GM23338 (cell line): ENCODE data around the gene SOS1. TPM values are rescaled to one million over a fixed set of nuclear protein-coding genes. Genes with fewer than 3 reads are reported as not detected.

Source experiments
- ATAC-seq: fragments of 200-7000 bp; cut with Tn5 transposase; 3 replicates; pipeline ENCODE4 v1.9.1; 2020
- DNase-seq: peaks from one replicate; pipeline ENCODE4 v3.0.0-alpha.2; 2015; ENCODE audit warnings: low spot score
- H2AFZ ChIP-seq: fragments of 200-600 bp; sonication (generic); 2 replicates; pipeline ENCODE4 v1.8.0; 2016; ENCODE audit warnings: antibody characterized with exemption, mild to moderate bottlenecking, moderate library complexity
- H3F3A ChIP-seq: fragments of 200-600 bp; sonication (generic); replicated peaks from 2 replicates; pipeline ENCODE4 v1.8.0; 2017; ENCODE audit warnings: antibody characterized with exemption, mixed run types, low read depth
- H3K27ac ChIP-seq: fragments of 200-600 bp; sonication (generic); 2 replicates; pipeline ENCODE4 v1.6.1; 2016; ENCODE audit warnings: low read depth
- H3K27me3 ChIP-seq: fragments of 200-600 bp; sonication (generic); 2 replicates; pipeline ENCODE4 v1.8.0; 2016; ENCODE audit warnings: mild to moderate bottlenecking, mixed run types, moderate library complexity; ENCODE audit not compliant: insufficient read depth
- H3K36me3 ChIP-seq: fragments of 200-600 bp; sonication (generic); 2 replicates; pipeline ENCODE4 v1.8.0; 2016; ENCODE audit warnings: mild to moderate bottlenecking; ENCODE audit not compliant: insufficient read depth
- H3K4me1 ChIP-seq: fragments of 200-600 bp; sonication (generic); 2 replicates; pipeline ENCODE4 v1.8.0; 2016; ENCODE audit warnings: mild to moderate bottlenecking, moderate library complexity; ENCODE audit not compliant: insufficient read depth
- H3K4me2 ChIP-seq: fragments of 200-600 bp; sonication (generic); 2 replicates; pipeline ENCODE4 v1.7.1; 2017; ENCODE audit warnings: mixed run types
- H3K4me3 ChIP-seq: fragments of 200-600 bp; sonication (generic); 2 replicates; pipeline ENCODE4 v1.6.1; 2016; ENCODE audit warnings: mixed run types
- H3K79me2 ChIP-seq: fragments of 200-600 bp; sonication (generic); replicated peaks from 2 replicates; pipeline ENCODE4 v1.8.0; 2017; ENCODE audit warnings: mild to moderate bottlenecking; ENCODE audit not compliant: insufficient read depth
- H3K9me2 ChIP-seq: fragments of 200-600 bp; sonication (generic); 2 replicates; pipeline ENCODE4 v1.8.0; 2017; ENCODE audit not compliant: insufficient read depth
- H4K20me1 ChIP-seq: fragments of 200-600 bp; sonication (generic); replicated peaks from 2 replicates; pipeline ENCODE4 v1.8.0; 2017; ENCODE audit warnings: mild to moderate bottlenecking; ENCODE audit not compliant: insufficient read depth
- H3K27ac Mint-ChIP-seq: 2 replicates; pipeline ENCODE4 v1.8.0; 2020; ENCODE audit warnings: inconsistent platforms, mild to moderate bottlenecking, moderate library complexity, mixed read lengths
- H3K27me3 Mint-ChIP-seq: 3 replicates; pipeline ENCODE4 v1.8.0; 2022; ENCODE audit warnings: low read depth, mild to moderate bottlenecking, moderate library complexity, mixed read lengths, inconsistent platforms; ENCODE audit not compliant: insufficient read depth, poor library complexity
- H3K36me3 Mint-ChIP-seq: 3 replicates; pipeline ENCODE4 v1.8.0; 2021; ENCODE audit warnings: low read depth, mild to moderate bottlenecking, inconsistent platforms, moderate library complexity, mixed read lengths
- H3K4me1 Mint-ChIP-seq: 3 replicates; pipeline ENCODE4 v1.8.0; 2020; ENCODE audit warnings: mild to moderate bottlenecking, inconsistent platforms, mixed read lengths
- H3K4me3 Mint-ChIP-seq: 3 replicates; pipeline ENCODE4 v1.8.0; 2021; ENCODE audit warnings: moderate library complexity, mild to moderate bottlenecking, inconsistent platforms, mixed read lengths
- H3K9me3 Mint-ChIP-seq: 3 replicates; pipeline ENCODE4 v1.8.0; 2020; ENCODE audit warnings: moderate library complexity, mild to moderate bottlenecking, inconsistent platforms, mixed read lengths
- CREB1 ChIP-seq: fragments of 250-450 bp; sonication (Bioruptor Pico); IDR thresholded peaks from 2 replicates; pipeline ENCODE4 v1.5.0; 2020; ENCODE audit warnings: low read depth, mild to moderate bottlenecking, moderate library complexity
- CTCF ChIP-seq, 2 experiments: fragments of 200-600 bp in 1 of 2; sonication (generic) in 1 of 2; conservative IDR thresholded peaks; 2 replicates each; pipeline versions ENCODE4 v1.5.1 to v1.6.1; 2016 to 2017; ENCODE audit warnings: antibody characterized with exemption in 2 of 2, low read depth in 2 of 2, mild to moderate bottlenecking in 2 of 2, moderate library complexity in 1 of 2
- EZH2 ChIP-seq: fragments of 200-600 bp; sonication (generic); IDR thresholded peaks from one replicate; pipeline ENCODE4 v1.8.0; 2017; ENCODE audit warnings: antibody characterized with exemption, mild to moderate bottlenecking, low read depth; ENCODE audit not compliant: unreplicated experiment
- EZH2phosphoT487 ChIP-seq: fragments of 200-600 bp; sonication (generic); IDR thresholded peaks from one replicate; pipeline ENCODE4 v1.8.1; 2018; ENCODE audit warnings: antibody characterized with exemption; ENCODE audit not compliant: unreplicated experiment
- JUNB ChIP-seq: IDR thresholded peaks from one replicate; pipeline ENCODE4 v1.6.1; 2016; ENCODE audit warnings: antibody characterized with exemption; ENCODE audit not compliant: unreplicated experiment
- NANOG ChIP-seq: IDR thresholded peaks from 2 replicates; pipeline ENCODE4 v1.6.1; 2016; ENCODE audit warnings: antibody characterized with exemption, borderline replicate concordance
- POLR2AphosphoS5 ChIP-seq: IDR thresholded peaks from 2 replicates; pipeline ENCODE4 v1.6.1; 2016; ENCODE audit warnings: antibody characterized with exemption, low read depth
- REST ChIP-seq: IDR thresholded peaks from one replicate; pipeline ENCODE4 v1.6.1; 2018; ENCODE audit warnings: antibody characterized with exemption; ENCODE audit not compliant: unreplicated experiment
- STAT1 ChIP-seq: IDR thresholded peaks from one replicate; pipeline ENCODE4 v1.6.1; 2016; ENCODE audit warnings: antibody characterized with exemption; ENCODE audit not compliant: unreplicated experiment
- ZNF114 ChIP-seq: fragments of 250-450 bp; sonication (Bioruptor Pico); IDR thresholded peaks from 2 replicates; pipeline ENCODE4 v1.5.0; 2020; ENCODE audit warnings: mild to moderate bottlenecking, moderate library complexity
- ZNF331 ChIP-seq: fragments of 250-450 bp; sonication (Bioruptor Pico); IDR thresholded peaks from 2 replicates; pipeline ENCODE4 v1.5.0; 2020; ENCODE audit warnings: low read depth, mild to moderate bottlenecking, moderate library complexity
- polyA plus RNA-seq: library from polyadenylated mRNA; unstranded; fragments of >200 nt; fragmentation: Nextera tagmentation; extraction: Ambion mirVana; gene quantifications from 2 replicates; pipeline ENCODE4 v1.2.1, GENCODE V29; 2016
- total RNA-seq: library from RNA; depleted of rRNA; stranded (reverse); fragments of >200 nt; shearing (Covaris generic); gene quantifications from 2 replicates; pipeline ENCODE4 v1.2.3, GENCODE V29; 2014
- TF ChIP-seq, protein P1 (sequence below): fragments of 250-450 bp; sonication (Bioruptor Pico); IDR thresholded peaks from 2 replicates; pipeline ENCODE4 v1.5.0; 2020; ENCODE audit warnings: mild to moderate bottlenecking, moderate library complexity
- TF ChIP-seq, protein P2 (sequence below): IDR thresholded peaks from 2 replicates; pipeline ENCODE4 v1.6.1; 2016; ENCODE audit warnings: antibody characterized with exemption

SOS1 gene
- total and polyA plus RNA-seq, 2 experiments from 2014 or later, result 13.4 to 21.9 TPM

- H2AFZ ChIP-seq, result no peak overlapping the region
- no peaks in the 10 kb centered on the region for H3K79me2 ChIP-seq
- H3K9me2 ChIP-seq, result no peaks in the 10 kb centered on the region
- no peaks in the 10 kb centered on the region for H4K20me1 ChIP-seq
- H3K27ac Mint-ChIP-seq, result no peak overlapping the region; the same call in 1 of the 2 replicates
- TF ChIP-seq, protein P1, sequence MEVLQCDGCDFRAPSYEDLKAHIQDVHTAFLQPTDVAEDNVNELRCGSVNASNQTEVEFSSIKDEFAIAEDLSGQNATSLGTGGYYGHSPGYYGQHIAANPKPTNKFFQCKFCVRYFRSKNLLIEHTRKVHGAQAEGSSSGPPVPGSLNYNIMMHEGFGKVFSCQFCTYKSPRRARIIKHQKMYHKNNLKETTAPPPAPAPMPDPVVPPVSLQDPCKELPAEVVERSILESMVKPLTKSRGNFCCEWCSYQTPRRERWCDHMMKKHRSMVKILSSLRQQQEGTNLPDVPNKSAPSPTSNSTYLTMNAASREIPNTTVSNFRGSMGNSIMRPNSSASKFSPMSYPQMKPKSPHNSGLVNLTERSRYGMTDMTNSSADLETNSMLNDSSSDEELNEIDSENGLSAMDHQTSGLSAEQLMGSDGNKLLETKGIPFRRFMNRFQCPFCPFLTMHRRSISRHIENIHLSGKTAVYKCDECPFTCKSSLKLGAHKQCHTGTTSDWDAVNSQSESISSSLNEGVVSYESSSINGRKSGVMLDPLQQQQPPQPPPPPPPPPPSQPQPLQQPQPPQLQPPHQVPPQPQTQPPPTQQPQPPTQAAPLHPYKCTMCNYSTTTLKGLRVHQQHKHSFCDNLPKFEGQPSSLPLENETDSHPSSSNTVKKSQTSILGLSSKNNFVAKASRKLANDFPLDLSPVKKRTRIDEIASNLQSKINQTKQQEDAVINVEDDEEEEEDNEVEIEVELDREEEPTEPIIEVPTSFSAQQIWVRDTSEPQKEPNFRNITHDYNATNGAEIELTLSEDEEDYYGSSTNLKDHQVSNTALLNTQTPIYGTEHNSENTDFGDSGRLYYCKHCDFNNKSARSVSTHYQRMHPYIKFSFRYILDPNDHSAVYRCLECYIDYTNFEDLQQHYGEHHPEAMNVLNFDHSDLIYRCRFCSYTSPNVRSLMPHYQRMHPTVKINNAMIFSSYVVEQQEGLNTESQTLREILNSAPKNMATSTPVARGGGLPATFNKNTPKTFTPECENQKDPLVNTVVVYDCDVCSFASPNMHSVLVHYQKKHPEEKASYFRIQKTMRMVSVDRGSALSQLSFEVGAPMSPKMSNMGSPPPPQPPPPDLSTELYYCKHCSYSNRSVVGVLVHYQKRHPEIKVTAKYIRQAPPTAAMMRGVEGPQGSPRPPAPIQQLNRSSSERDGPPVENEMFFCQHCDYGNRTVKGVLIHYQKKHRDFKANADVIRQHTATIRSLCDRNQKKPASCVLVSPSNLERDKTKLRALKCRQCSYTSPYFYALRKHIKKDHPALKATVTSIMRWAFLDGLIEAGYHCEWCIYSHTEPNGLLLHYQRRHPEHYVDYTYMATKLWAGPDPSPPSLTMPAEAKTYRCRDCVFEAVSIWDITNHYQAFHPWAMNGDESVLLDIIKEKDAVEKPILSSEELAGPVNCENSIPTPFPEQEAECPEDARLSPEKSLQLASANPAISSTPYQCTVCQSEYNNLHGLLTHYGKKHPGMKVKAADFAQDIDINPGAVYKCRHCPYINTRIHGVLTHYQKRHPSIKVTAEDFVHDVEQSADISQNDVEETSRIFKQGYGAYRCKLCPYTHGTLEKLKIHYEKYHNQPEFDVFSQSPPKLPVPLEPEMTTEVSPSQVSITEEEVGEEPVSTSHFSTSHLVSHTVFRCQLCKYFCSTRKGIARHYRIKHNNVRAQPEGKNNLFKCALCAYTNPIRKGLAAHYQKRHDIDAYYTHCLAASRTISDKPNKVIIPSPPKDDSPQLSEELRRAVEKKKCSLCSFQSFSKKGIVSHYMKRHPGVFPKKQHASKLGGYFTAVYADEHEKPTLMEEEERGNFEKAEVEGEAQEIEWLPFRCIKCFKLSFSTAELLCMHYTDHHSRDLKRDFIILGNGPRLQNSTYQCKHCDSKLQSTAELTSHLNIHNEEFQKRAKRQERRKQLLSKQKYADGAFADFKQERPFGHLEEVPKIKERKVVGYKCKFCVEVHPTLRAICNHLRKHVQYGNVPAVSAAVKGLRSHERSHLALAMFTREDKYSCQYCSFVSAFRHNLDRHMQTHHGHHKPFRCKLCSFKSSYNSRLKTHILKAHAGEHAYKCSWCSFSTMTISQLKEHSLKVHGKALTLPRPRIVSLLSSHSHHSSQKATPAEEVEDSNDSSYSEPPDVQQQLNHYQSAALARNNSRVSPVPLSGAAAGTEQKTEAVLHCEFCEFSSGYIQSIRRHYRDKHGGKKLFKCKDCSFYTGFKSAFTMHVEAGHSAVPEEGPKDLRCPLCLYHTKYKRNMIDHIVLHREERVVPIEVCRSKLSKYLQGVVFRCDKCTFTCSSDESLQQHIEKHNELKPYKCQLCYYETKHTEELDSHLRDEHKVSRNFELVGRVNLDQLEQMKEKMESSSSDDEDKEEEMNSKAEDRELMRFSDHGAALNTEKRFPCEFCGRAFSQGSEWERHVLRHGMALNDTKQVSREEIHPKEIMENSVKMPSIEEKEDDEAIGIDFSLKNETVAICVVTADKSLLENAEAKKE (CRISPR knock-in tag), result no peak
- TF ChIP-seq POLR2AphosphoS5 (no peak), EZH2 (no peak), JUNB (no peak), CTCF (conservative IDR thresholded peaks at IDR 0.05; ENCODE audit: low read depth in 2 of 2) (no peak), ZNF331 (CRISPR knock-in tag) (no peak), NANOG (no peak), ZNF114 (CRISPR knock-in tag) (no peak), EZH2phosphoT487 (no peak), REST (no peak), CREB1 (no peak), STAT1 (no peak)
- TF ChIP-seq, protein P2, sequence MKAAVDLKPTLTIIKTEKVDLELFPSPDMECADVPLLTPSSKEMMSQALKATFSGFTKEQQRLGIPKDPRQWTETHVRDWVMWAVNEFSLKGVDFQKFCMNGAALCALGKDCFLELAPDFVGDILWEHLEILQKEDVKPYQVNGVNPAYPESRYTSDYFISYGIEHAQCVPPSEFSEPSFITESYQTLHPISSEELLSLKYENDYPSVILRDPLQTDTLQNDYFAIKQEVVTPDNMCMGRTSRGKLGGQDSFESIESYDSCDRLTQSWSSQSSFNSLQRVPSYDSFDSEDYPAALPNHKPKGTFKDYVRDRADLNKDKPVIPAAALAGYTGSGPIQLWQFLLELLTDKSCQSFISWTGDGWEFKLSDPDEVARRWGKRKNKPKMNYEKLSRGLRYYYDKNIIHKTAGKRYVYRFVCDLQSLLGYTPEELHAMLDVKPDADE, result no peak
- no peak overlapping the region for H3K4me3 ChIP-seq
- H3K27ac ChIP-seq, result no peak overlapping the region
- H3K4me3 Mint-ChIP-seq, result no peak overlapping the region
- H3K36me3 ChIP-seq, result no peaks in the 10 kb centered on the region
- no peaks in the 10 kb centered on the region for H3K27me3 Mint-ChIP-seq
- no peaks in the 10 kb centered on the region for H3K27me3 ChIP-seq
- no peak for ATAC-seq
- peaks cover 24% of the 10 kb centered on the region for H3K4me1 Mint-ChIP-seq
- no peaks in the 10 kb centered on the region; the same call in 2 of the 3 replicates for H3K9me3 Mint-ChIP-seq
- no peak for DNase-seq
- no peak overlapping the region for H3K4me2 ChIP-seq
- H3K36me3 Mint-ChIP-seq, result no peaks in the 10 kb centered on the region
- peaks cover 29% of the 10 kb centered on the region for H3K4me1 ChIP-seq
- no peaks in the 10 kb centered on the region for H3F3A ChIP-seq
Measured at GRCh38 chr2:39138837-39139211, 18.0 kb upstream of the SOS1 start.
